Trophoblast cell (in vitro differentiated cells and primary cell): ENCODE measurements around the gene ABI1.

Experiments used
- DNase-seq, 2 donors: peaks; one replicate each; pipeline ENCODE4 v3.0.0-alpha.2; 2016
- H2AFZ ChIP-seq: 2 replicates; pipeline ENCODE4 v1.6.1; 2013; ENCODE audit warnings: low read length, moderate library complexity, mild to moderate bottlenecking; ENCODE audit not compliant: insufficient read depth, poor library complexity
- H2AK5ac ChIP-seq: 2 replicates; pipeline ENCODE4 v1.6.1; 2013; ENCODE audit warnings: mild to moderate bottlenecking, low read length
- H2BK120ac ChIP-seq: 2 replicates; pipeline ENCODE4 v1.6.1; 2013; ENCODE audit warnings: low read length, mild to moderate bottlenecking, moderate library complexity; ENCODE audit not compliant: insufficient read depth, poor library complexity
- H2BK12ac ChIP-seq: 2 replicates; pipeline ENCODE4 v1.6.1; 2013; ENCODE audit warnings: mild to moderate bottlenecking, low read length, moderate library complexity
- H2BK5ac ChIP-seq: 2 replicates; pipeline ENCODE4 v1.6.1; 2013; ENCODE audit warnings: low read length, low read depth, moderate library complexity, mild to moderate bottlenecking; ENCODE audit not compliant: poor library complexity
- H3K14ac ChIP-seq: 2 replicates; pipeline ENCODE4 v1.6.1; 2013; ENCODE audit warnings: mild to moderate bottlenecking, low read length
- H3K18ac ChIP-seq: 2 replicates; pipeline ENCODE4 v1.6.1; 2013; ENCODE audit warnings: mild to moderate bottlenecking, low read length
- H3K23ac ChIP-seq: 2 replicates; pipeline ENCODE4 v1.6.1; 2013; ENCODE audit warnings: low read length
- H3K27ac ChIP-seq: 2 replicates; pipeline ENCODE4 v1.5.1; 2013; ENCODE audit warnings: low read depth, mild to moderate bottlenecking, inconsistent platforms, low read length, moderate library complexity
- H3K27me3 ChIP-seq: 2 replicates; pipeline ENCODE4 v1.6.1; 2013; ENCODE audit warnings: inconsistent platforms, mild to moderate bottlenecking, low read length, moderate library complexity; ENCODE audit not compliant: insufficient read depth
- H3K36me3 ChIP-seq, 2 experiments: 1 replicate in 1 of 2; 2 replicates in 1 of 2; pipeline ENCODE4 v1.6.1; 2013; ENCODE audit warnings: low read length in 2 of 2, mild to moderate bottlenecking in 2 of 2, moderate library complexity in 1 of 2; ENCODE audit not compliant: insufficient read depth in 2 of 2, control insufficient read depth in 1 of 2
- H3K4ac ChIP-seq: 2 replicates; pipeline ENCODE4 v1.6.1; 2013; ENCODE audit warnings: low read depth, mild to moderate bottlenecking, low read length, moderate library complexity
- H3K4me1 ChIP-seq, 2 experiments: 1 replicate in 1 of 2; 2 replicates in 1 of 2; pipeline ENCODE4 v1.6.1; 2013; ENCODE audit warnings: low read length in 2 of 2, mild to moderate bottlenecking in 2 of 2, moderate library complexity in 1 of 2; ENCODE audit not compliant: insufficient read depth in 2 of 2, control insufficient read depth in 1 of 2
- H3K4me2 ChIP-seq: 2 replicates; pipeline ENCODE4 v1.6.1; 2013; ENCODE audit warnings: inconsistent platforms, mild to moderate bottlenecking, low read length, moderate library complexity
- H3K4me3 ChIP-seq: 2 replicates; pipeline ENCODE4 v1.5.1; 2013; ENCODE audit warnings: mild to moderate bottlenecking, low read depth, low read length, inconsistent platforms
- H3K79me1 ChIP-seq: one replicate; pipeline ENCODE4 v1.6.1; 2013; ENCODE audit warnings: low read length
- H3K79me2 ChIP-seq: 2 replicates; pipeline ENCODE4 v1.6.1; 2013; ENCODE audit warnings: low read length, mild to moderate bottlenecking; ENCODE audit not compliant: control insufficient read depth, insufficient read depth, poor library complexity
- H3K9ac ChIP-seq: 2 replicates; pipeline ENCODE4 v1.6.1; 2013; ENCODE audit warnings: mild to moderate bottlenecking, low read length
- H3K9me3 ChIP-seq: 2 replicates; pipeline ENCODE4 v1.6.1; 2013; ENCODE audit warnings: low read depth, mild to moderate bottlenecking, control low read depth, inconsistent platforms, low read length; ENCODE audit not compliant: insufficient read depth
- H4K12ac ChIP-seq: 2 replicates; pipeline ENCODE4 v1.6.1; 2013; ENCODE audit warnings: low read depth, mild to moderate bottlenecking, low read length, moderate library complexity
- H4K8ac ChIP-seq: 2 replicates; pipeline ENCODE4 v1.6.1; 2013; ENCODE audit warnings: low read depth, mild to moderate bottlenecking, low read length, moderate library complexity
- H4K91ac ChIP-seq: one replicate; pipeline ENCODE4 v1.6.1; 2013; ENCODE audit warnings: low read depth, mild to moderate bottlenecking, low read length, moderate library complexity
- WGBS: extraction: QIAGEN DNeasy Blood & Tissue Kit; methylation state at CpG from one replicate; pipeline ENCODE4 v1.1.7; 2013; ENCODE audit warnings: missing lambda C conversion rate; ENCODE audit not compliant: insufficient read length, insufficient coverage; ENCODE audit errors: extremely low coverage; 5-methylcytosine and 5-hydroxymethylcytosine counted together

The ABI1 gene

GRCh38 chr10:26831936-26832335 is 28.8 kb downstream of the ABI1 start:
- no peak overlapping the region for H4K91ac ChIP-seq
- H3K4me2 ChIP-seq = no peak overlapping the region
- H2BK5ac ChIP-seq = no peak overlapping the region
- H3K36me3 ChIP-seq = peaks cover 0 to 3% of the 10 kb centered on the region in 2 experiments
- no peaks in the 10 kb centered on the region for H3K27me3 ChIP-seq
- H2BK12ac ChIP-seq = no peak overlapping the region
- H3K4me1 ChIP-seq = no peaks in the 10 kb centered on the region
- H3K79me1 ChIP-seq = no peaks in the 10 kb centered on the region
- H3K9me3 ChIP-seq = no peaks in the 10 kb centered on the region
- no peak overlapping the region for H2AK5ac ChIP-seq
- no peak overlapping the region for H3K27ac ChIP-seq
- no peak overlapping the region for H3K18ac ChIP-seq
- H3K4ac ChIP-seq = no peak overlapping the region
- H4K8ac ChIP-seq = no peak overlapping the region
- DNase-seq = no peak
- peaks cover 7% of the 10 kb centered on the region for H3K79me2 ChIP-seq
- H2AFZ ChIP-seq = no peak overlapping the region
- no peak overlapping the region for H3K23ac ChIP-seq
- no peak overlapping the region for H3K14ac ChIP-seq
- no peak overlapping the region for H3K4me3 ChIP-seq
- no peak overlapping the region for H2BK120ac ChIP-seq
- H4K12ac ChIP-seq = no peak overlapping the region
- no CpG with 5 or more reads among the region's 6 CpGs for WGBS
- H3K9ac ChIP-seq = no peak overlapping the region

- Histone ChIP-seq H3K79me1 (no peaks in the 10 kb centered on the region), H3K9me3 (no peaks in the 10 kb centered on the region), H3K4me3 (no peak overlapping the region), H3K23ac (no peak overlapping the region), H2AFZ (no peak overlapping the region), H2BK120ac (no peak overlapping the region), H3K4me1 (no peaks in the 10 kb centered on the region), H3K27ac (no peak overlapping the region), H3K18ac (no peak overlapping the region), H3K9ac (no peak overlapping the region), H4K91ac (no peak overlapping the region), H4K12ac (peak overlapping the region; percentile 7), H3K14ac (no peak overlapping the region), H3K79me2 (peaks cover 4% of the 10 kb centered on the region), H3K4me2 (no peak overlapping the region), H2BK12ac (no peak overlapping the region), H2AK5ac (no peak overlapping the region), H3K36me3 (no peaks in the 10 kb centered on the region), H4K8ac (no peak overlapping the region), H2BK5ac (no peak overlapping the region), H3K4ac (peak overlapping the region; percentile 72), H3K27me3 (no peaks in the 10 kb centered on the region)
- WGBS = no CpG with 5 or more reads among the region's 5 CpGs
- DNase-seq = no peak
Measured at GRCh38 chr10:26829810-26830515, 30.8 kb downstream of the ABI1 start.

- no peak overlapping the region for H2AFZ ChIP-seq
- no peak overlapping the region for H2BK12ac ChIP-seq
- no peak overlapping the region for H3K4ac ChIP-seq
- peaks cover 1 to 5% of the 10 kb centered on the region in 2 experiments for H3K36me3 ChIP-seq
- H3K79me1 ChIP-seq = no peaks in the 10 kb centered on the region
- H2AK5ac ChIP-seq = no peak overlapping the region
- WGBS = no CpG with 5 or more reads among the region's 1 CpG
- H3K9ac ChIP-seq = no peak overlapping the region
- H3K79me2 ChIP-seq = no peaks in the 10 kb centered on the region
- no peaks in the 10 kb centered on the region for H3K4me1 ChIP-seq
- no peak overlapping the region for H3K27ac ChIP-seq
- H3K27me3 ChIP-seq = no peaks in the 10 kb centered on the region
- H3K23ac ChIP-seq = no peak overlapping the region
- H3K4me2 ChIP-seq = no peak overlapping the region
- no peak overlapping the region for H3K4me3 ChIP-seq
- H4K12ac ChIP-seq = no peak overlapping the region
- H4K8ac ChIP-seq = no peak overlapping the region
- H3K14ac ChIP-seq = no peak overlapping the region
- H4K91ac ChIP-seq = no peak overlapping the region
- DNase-seq = no peak
- H3K9me3 ChIP-seq = no peaks in the 10 kb centered on the region
- no peak overlapping the region for H3K18ac ChIP-seq
- H2BK5ac ChIP-seq = no peak overlapping the region
- H2BK120ac ChIP-seq = no peak overlapping the region
Measured at GRCh38 chr10:26824015-26824690, 36.6 kb downstream of the ABI1 start.

- Histone ChIP-seq H2AFZ (no peak overlapping the region), H2AK5ac (no peak overlapping the region), H4K8ac (no peak overlapping the region), H3K79me1 (no peaks in the 10 kb centered on the region), H3K9ac (no peak overlapping the region), H3K27ac (no peak overlapping the region), H2BK120ac (no peak overlapping the region), H3K23ac (no peak overlapping the region), H3K4me2 (no peak overlapping the region), H3K4me3 (no peak overlapping the region), H4K91ac (no peak overlapping the region), H3K4me1 (no peaks in the 10 kb centered on the region), H2BK12ac (no peak overlapping the region), H3K4ac (no peak overlapping the region), H3K18ac (no peak overlapping the region), H3K36me3 (peaks cover 1 to 6% of the 10 kb centered on the region in 2 experiments), H3K27me3 (no peaks in the 10 kb centered on the region), H2BK5ac (no peak overlapping the region), H3K14ac (no peak overlapping the region), H3K79me2 (no peaks in the 10 kb centered on the region), H3K9me3 (no peaks in the 10 kb centered on the region), H4K12ac (no peak overlapping the region)
- DNase-seq = no peak
- WGBS = no CpG with 5 or more reads among the region's 3 CpGs
Measured at GRCh38 chr10:26821699-26822570, 38.8 kb downstream of the ABI1 start.
